ENCODE results near the gene SLC8A2. TPM values are rescaled to one million over a fixed set of nuclear protein-coding genes. Genes with fewer than 3 reads are reported as not detected.
A peak's percentile ranks its signal among the peaks of the same experiment; 100 is the strongest.
"Not testable (repeated sequence)": the region's sequence is repeated elsewhere in the genome, so short reads cannot be mapped to it uniquely, and the experiment has no call there.

The SLC8A2 gene
- total and polyA plus RNA-seq, 10 of the 15 experiments (the other 5 are each of a cell fraction or from before 2014, with no cell fraction given), result not detected

- ChIA-PET POLR2A (interaction anchor here (1.0 to 1.1 kb wide), 2 partner anchors 13 to 27 kb away, joined by 3 read pairs; no protein-coding TSS in a partner anchor), RAD21 (ENCODE audit: unreplicated experiment) (interaction anchor here (1.8 kb wide), 1 partner anchor 30 kb away, joined by 4 read pairs; no protein-coding TSS in a partner anchor), SMC1A (ENCODE audit: uncharacterized antibody, unreplicated experiment) (interaction anchor here (1.0 to 3.1 kb wide), 2 partner anchors 10 to 30 kb away, joined by 3 to 10 read pairs; partner anchors contain the start of gene NAPA), CTCF (interaction anchor here (1.3 to 3.5 kb wide), 2 partner anchors 29 to 54 kb away, joined by 3 to 20 read pairs; partner anchors contain the start of gene NAPA)
- 53% methylated on average over 9 of the region's 13 CpGs for WGBS (ENCODE audit: insufficient coverage, insufficient replicate concordance, low lambda C conversion rate, missing lambda C conversion rate)
- H2AFZ ChIP-seq (ENCODE audit: control insufficient read depth, low read depth, low read length); DNase-seq (ENCODE audit: low read depth, low spot score); H3K4me3 ChIP-seq; in situ Hi-C loops (cut with MboI); FAIRE-seq; H3K9me3 ChIP-seq (replicated peaks; ENCODE audit: control insufficient read depth, insufficient read depth, low read length); BruUV-seq (replicated peaks); H3K27me3 ChIP-seq (replicated peaks in 1 of 2; ENCODE audit: control insufficient read depth in 2 of 2, insufficient read depth in 2 of 2, low read length in 1 of 2); H4K20me1 ChIP-seq (ENCODE audit: control insufficient read depth, insufficient read depth); intact Hi-C loops (cut with micrococcal nuclease; ENCODE audit: unreplicated experiment): not testable (repeated sequence)
- peak overlapping the region; percentile 63 for H3K4me2 ChIP-seq (ENCODE audit: control insufficient read depth, insufficient read depth)
- H3K4me1 ChIP-seq (ENCODE audit: control insufficient read depth, insufficient read depth, low read length), result peaks cover 35% of the 10 kb centered on the region
- peaks cover 5 to 20% of the 10 kb centered on the region in 2 experiments for H3K36me3 ChIP-seq (ENCODE audit: control insufficient read depth in 2 of 2, insufficient read depth in 2 of 2, low read length in 1 of 2)
- peak; percentile 7; the same call in 1 of the 3 replicates for ATAC-seq
- H3K27ac ChIP-seq (ENCODE audit: control insufficient read depth, insufficient read depth), result peak overlapping the region; percentile 62
- H3K9ac ChIP-seq (ENCODE audit: control insufficient read depth, insufficient read depth, low read length), result peak overlapping the region; percentile 21; the same call in 1 of the 2 replicates
- peak; percentile 72 for TF ChIP-seq RUNX3 (IDR thresholded peaks at IDR 0.05; ENCODE audit: low read length)
- H3K79me2 ChIP-seq (ENCODE audit: control insufficient read depth, insufficient read depth, low read length), result peaks cover 12% of the 10 kb centered on the region
Observed at GRCh38 chr19:47486220-47486619, 14.5 kb upstream of the SLC8A2 start.

GRCh38 chr19:47485210-47485609 lies 13.5 kb upstream of the SLC8A2 start:
- H3K36me3 ChIP-seq (ENCODE audit: control insufficient read depth in 2 of 2, insufficient read depth in 2 of 2, low read length in 1 of 2), result peaks cover 5 to 20% of the 10 kb centered on the region in 2 experiments
- no peak for FAIRE-seq
- intact Hi-C loops (cut with micrococcal nuclease; ENCODE audit: unreplicated experiment) (loop anchor here (2.0 kb wide), 1 partner anchor 30 kb away; the partner anchor contains the start of gene NAPA), in situ Hi-C loops (cut with MboI) (no loop called here)
- ATAC-seq, result peak; percentile 25
- peak overlapping the region; percentile 96 for H3K4me3 ChIP-seq
- 74% methylated on average over 6 of the region's 6 CpGs for WGBS (ENCODE audit: insufficient coverage, insufficient replicate concordance, low lambda C conversion rate, missing lambda C conversion rate)
- no peaks in the 10 kb centered on the region for H3K27me3 ChIP-seq (replicated peaks in 1 of 2; ENCODE audit: control insufficient read depth in 2 of 2, insufficient read depth in 2 of 2, low read length in 1 of 2)
- RAD21 ChIA-PET (ENCODE audit: unreplicated experiment), result interaction anchor here (0.7 to 1.8 kb wide), 3 partner anchors 31 to 1157 kb away, joined by 4 to 14 read pairs (median 4); no protein-coding TSS in a partner anchor
- no peak overlapping the region; the same call in 1 of the 2 replicates for H2AFZ ChIP-seq (ENCODE audit: control insufficient read depth, low read depth, low read length)
- no TSS peak for BruUV-seq (replicated peaks)
- peak overlapping the region; percentile 89 for H3K27ac ChIP-seq (ENCODE audit: control insufficient read depth, insufficient read depth)
- no peaks in the 10 kb centered on the region for H3K9me3 ChIP-seq (replicated peaks; ENCODE audit: control insufficient read depth, insufficient read depth, low read length)
- peak overlapping the region; percentile 89 for H3K4me2 ChIP-seq (ENCODE audit: control insufficient read depth, insufficient read depth)
- H4K20me1 ChIP-seq (ENCODE audit: control insufficient read depth, insufficient read depth), result no peaks in the 10 kb centered on the region
- peaks cover 35% of the 10 kb centered on the region for H3K4me1 ChIP-seq (ENCODE audit: control insufficient read depth, insufficient read depth, low read length)
- SMC1A ChIA-PET (ENCODE audit: uncharacterized antibody, unreplicated experiment), result interaction anchor here (0.8 to 3.1 kb wide), 5 partner anchors 26 to 204 kb away, joined by 3 to 16 read pairs (median 3); partner anchors contain the start of gene NAPA
- peak; percentile 41; the same call in 1 of the 2 replicates for TF ChIP-seq POLR2A (IDR thresholded peaks at IDR 0.05; ENCODE audit: low read depth, low read length)
- TF ChIP-seq SMAD5 (IDR thresholded peaks at IDR 0.05; ENCODE audit: low read depth), result no peak
- 0 out of 2 replicates have a peak, but pooled peaks have one; percentile 45 for TF ChIP-seq TCF12 (IDR thresholded peaks at IDR 0.05; ENCODE audit: low read depth, low read length)
- TF ChIP-seq RB1 (IDR thresholded peaks at IDR 0.05; ENCODE audit: borderline replicate concordance), result no peak
- peak in 1 of 2 experiments; percentile 70; a peak in 1 of 4 replicates for TF ChIP-seq SRF (IDR thresholded peaks at IDR 0.05; ENCODE audit: low read depth in 2 of 2, low read length in 2 of 2)
- TF ChIP-seq TAF1 (IDR thresholded peaks at IDR 0.05; ENCODE audit: borderline replicate concordance, low read depth, low read length), result 0 out of 2 replicates have a peak, but pooled peaks have one; percentile 31
- peak overlapping the region; percentile 91 for H3K9ac ChIP-seq (ENCODE audit: control insufficient read depth, insufficient read depth, low read length)
- POLR2A ChIA-PET, result interaction anchor here (0.6 to 2.5 kb wide), 2 partner anchors 31 to 1132 kb away, joined by 3 to 12 read pairs; no protein-coding TSS in a partner anchor
- H3K79me2 ChIP-seq (ENCODE audit: control insufficient read depth, insufficient read depth, low read length), result peaks cover 12% of the 10 kb centered on the region
- no peak for DNase-seq (ENCODE audit: low read depth, low spot score)
- CTCF ChIA-PET, result interaction anchor here (0.5 to 3.5 kb wide), 9 partner anchors 21 to 222 kb away, joined by 3 to 34 read pairs (median 6); partner anchors contain the start of gene NAPA
